Dermis microvascular lymphatic vessel endothelial cell (primary cell): ENCODE data around the gene MIEF2. TPM values are rescaled to one million over a fixed set of nuclear protein-coding genes. Genes with fewer than 3 reads are reported as not detected.

Experiments
- DNase-seq, 2 donors: peaks; one replicate each; pipeline versions ENCODE4 v3.0.0 to v3.0.0-alpha.2; 2010; ENCODE audit warnings: low read depth in 2 of 2
- total RNA-seq: library from RNA; depleted of rRNA; stranded (reverse); fragments of >200 nt; gene quantifications from 2 replicates; pipeline ENCODE4 v1.2.1, GENCODE V29; 2014

MIEF2 gene
- total RNA-seq, 1 donor from 2014 or later, result 8.1 TPM

DNA sequence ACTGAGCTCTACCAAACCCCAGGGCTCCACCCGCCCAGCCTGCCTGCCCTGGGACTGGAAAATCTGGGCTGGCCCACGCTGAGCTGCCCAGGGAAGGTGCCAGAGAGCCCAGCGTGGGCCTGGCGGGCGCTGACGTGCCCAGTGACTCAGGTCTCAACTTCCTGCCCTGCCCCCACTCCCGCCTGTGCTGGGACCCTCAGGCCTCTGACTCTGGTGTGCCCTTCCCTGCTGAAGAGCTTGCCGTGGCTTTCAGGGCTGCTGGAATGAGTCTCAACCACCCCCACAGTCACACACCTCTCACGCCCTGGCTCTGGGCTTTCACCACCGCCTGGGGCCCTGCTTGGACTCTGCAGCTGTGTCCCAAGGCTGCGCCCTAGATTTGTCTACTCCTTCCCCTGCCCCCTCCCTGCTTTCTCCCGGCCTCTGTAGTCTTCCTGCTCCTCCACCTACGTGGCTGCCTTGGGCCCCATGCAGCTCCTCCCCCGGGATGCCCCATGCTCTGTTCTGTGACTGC lies 24.7 kb upstream of the MIEF2 start:
- DNase-seq, result peak; percentile 28 to 76

DNA sequence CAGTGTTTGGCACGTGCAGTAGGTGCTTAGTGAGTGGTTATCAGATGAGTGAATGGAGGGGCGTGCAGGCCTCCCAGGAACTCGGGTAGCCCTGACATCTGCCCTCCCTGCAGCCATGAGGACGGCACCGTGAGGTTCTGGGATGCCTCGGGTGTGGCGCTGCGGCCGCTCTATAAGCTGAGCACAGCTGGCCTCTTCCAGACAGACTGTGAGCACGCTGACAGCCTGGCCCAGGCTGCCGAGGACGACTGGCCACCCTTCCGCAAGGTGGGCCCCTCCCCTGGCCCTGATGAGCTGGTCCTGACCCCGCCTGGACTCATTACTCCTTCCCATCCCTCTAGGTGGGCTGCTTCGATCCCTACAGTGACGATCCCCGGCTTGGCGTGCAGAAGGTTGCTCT lies 24.0 kb upstream of the MIEF2 start:
- no peak for DNase-seq

DNA sequence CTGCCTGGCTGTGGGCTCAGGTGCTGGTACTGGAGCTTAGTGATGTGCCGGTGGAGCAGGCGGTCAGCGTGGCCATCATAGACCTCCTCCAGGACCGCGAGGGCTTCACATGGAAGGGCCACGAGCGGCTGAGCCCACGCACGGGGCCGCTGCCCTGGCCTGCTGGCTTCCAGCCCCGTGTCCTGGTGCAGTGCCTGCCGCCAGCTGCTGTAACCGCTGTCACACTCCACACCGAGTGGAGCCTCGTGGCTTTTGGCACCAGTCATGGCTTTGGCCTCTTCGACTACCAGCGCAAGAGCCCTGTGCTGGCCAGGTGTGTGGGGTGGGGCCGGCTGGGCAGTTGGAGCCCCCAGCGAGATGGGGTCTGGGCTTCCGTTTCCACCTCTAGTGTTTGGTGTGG lies 23.0 kb upstream of the MIEF2 start:
- DNase-seq, result no peak

DNA sequence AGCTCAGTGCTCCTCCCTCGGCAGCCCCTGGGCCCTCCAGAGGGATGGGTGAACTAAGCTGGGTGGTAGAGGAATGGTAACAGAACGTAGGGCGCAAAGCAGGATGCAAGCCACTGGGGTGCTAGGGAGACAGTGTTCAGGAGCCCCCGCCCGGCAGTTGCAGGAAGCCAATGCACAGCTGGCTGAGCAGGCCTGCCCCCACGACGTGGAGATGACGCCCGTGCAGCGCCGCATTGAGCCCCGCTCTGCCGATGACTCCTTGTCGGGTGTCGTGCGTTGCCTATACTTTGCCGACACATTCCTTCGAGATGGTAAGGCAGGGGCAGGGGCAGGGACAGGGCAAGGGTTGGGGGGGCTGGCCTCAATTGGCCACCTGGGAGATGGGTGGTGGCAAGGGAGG lies 22.2 kb upstream of the MIEF2 start:
- DNase-seq, result no peak

GRCh38 chr17:18240449-18240848 lies 20.0 kb upstream of the MIEF2 start:
- DNase-seq, result no peak

- DNase-seq, result no peak
Observed at GRCh38 chr17:18241229-18241871, 19.1 kb upstream of the MIEF2 start.

DNA sequence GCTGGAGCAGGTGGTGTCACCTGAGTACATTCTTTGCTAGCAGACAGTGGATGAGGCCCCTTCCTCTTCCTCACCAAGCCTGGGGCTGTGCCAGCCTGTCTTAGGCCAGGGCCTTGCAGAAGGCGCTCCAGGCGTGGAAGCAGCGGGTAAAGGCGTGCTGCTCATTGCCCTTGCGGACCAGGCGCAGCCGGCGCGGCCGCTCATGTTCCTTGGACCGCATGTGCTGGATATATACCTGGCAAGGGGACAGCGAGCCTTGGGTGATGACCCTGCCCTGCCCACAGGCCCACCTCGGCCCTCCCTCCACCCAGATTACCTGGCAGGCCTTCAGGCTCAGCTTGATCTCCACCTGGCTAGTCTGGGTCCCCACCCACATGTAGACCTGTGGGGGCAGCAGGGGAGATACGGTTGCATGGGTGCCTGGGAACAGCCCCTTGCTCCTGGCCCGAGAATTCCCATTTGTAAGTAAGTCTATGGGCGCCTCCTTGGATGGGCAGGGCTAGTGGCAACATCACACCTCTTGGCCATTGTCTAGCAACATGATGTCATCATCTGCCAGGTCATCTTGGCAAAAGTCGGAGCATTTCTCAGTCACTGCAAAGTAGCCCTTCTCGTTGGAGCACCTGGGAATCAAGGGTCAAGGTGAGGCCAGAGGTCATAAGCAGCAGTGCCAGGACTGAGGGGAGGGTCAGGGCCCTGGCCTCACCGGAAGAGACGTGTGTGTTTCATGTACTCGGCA lies 15.3 kb upstream of the MIEF2 start:
- DNase-seq, result no peak

DNA sequence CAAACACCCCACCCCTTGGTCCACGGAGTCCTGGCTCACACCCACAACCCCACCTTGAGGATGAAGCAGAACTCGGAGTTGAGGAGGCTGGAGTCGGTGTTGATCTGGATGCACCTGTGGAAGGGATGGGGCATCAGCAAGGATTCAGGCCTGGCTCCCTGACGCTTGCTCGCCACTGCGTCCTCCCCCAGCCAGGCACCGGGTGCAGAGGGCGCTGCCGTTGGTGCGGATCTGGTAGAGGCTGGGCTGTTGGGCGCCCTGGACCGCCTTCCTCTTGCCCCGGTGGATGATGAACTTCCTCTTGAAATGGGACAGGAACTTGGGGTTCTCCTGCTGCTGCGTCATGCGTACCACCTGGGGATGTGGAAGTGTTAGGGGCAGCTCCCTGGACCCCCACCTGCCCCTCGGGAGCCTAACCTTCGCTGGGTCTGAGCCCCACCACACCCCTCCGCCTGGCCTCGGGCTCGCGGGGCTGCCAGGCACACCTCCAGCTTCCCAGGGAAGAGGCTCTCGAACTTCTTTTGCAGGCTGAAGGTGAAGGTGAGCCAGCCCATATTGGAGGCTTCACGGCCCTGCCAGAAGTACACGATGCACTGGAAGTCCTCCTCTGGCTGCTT lies 14.2 kb upstream of the MIEF2 start:
- DNase-seq, result no peak

DNA sequence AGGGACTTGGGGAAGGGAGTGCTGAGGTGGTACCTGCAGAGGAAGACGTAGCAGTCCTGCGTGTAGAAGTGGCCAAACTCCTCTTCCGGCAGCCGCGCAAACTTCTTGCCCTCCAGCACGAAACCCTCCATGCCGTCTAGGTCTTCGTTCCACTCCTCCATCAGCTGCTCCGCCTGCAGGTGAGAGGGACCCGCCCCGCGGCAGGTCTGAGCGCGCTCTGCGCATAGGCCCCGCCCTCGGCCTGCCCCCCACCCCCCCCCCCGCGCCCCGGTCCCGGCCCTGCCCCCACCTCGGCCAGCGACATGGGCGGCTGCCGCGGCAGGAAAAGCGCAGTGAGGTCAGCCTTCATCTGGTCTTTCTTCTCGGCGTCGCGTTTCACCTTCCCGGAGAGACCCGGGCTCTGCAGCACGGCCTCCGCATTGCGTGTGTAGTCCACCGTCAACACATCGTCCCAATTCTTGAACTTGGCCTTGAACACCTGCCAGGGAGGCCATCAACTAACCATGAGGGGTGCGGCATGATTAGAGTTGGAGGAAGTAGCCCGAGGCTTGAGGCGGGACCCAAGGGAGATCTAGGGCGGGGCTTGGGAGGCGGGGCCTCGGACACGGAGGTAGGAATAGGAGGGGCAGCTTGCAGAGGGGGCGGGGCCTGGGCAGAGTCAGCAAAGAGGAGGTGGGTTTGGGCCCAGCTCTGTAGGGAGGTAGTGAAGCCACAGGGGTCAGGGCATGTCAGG lies 13.4 kb upstream of the MIEF2 start:
- DNase-seq, result no peak

- no peak for DNase-seq
Observed at GRCh38 chr17:18247613-18248001, 12.9 kb upstream of the MIEF2 start.

DNA sequence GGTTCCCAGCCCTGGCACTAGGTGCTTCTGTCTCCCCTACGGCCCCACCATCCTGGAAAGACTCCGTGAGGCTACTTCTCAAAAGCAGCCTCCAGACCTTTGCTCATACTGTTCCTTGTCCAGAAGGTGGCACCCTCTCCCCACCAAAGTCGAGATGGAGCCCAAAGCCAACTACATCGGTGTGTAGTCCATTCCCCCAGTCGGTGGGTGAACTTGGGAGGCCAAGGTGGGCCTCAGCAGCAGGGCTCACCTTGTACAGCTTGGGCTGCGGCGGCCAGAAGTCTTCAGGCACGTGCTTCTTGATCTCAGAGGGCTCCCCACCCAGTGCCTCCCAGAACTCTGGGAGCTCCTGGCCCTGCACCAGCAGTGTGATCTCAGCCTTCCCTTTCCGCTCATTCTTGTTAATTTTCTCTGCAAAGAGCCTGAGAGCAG lies 12.1 kb upstream of the MIEF2 start:
- DNase-seq, result peak; percentile 35 to 79

- no peak for DNase-seq
Observed at GRCh38 chr17:18248811-18249210, 11.7 kb upstream of the MIEF2 start.

DNA sequence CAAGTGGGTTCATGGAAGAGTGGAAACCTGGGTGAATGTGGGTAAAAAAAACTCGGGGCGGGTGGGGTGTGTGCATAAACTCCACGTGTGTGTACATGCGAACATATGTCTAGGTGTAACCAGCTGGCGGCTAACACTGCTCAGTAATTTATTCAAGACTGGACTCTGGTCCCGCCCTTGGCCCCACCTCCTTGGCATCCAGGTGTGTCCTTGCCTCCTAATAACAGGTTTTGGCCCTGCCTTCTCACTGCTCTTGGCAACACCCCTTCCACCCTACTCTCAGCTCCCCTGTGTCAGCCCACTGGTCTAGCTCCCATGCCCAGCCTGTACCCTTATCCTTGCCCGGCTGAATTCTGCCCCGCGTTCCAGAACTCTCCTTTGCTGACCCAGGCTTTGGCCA lies 10.2 kb upstream of the MIEF2 start:
- no peak for DNase-seq

- no peak for DNase-seq
Observed at GRCh38 chr17:18250708-18251107, 9.8 kb upstream of the MIEF2 start.

- DNase-seq, result no peak
Observed at GRCh38 chr17:18251204-18251603, 9.3 kb upstream of the MIEF2 start.

GRCh38 chr17:18252160-18252559 lies 8.3 kb upstream of the MIEF2 start:
- no peak for DNase-seq

- DNase-seq, result no peak
Observed at GRCh38 chr17:18253187-18253884, 7.1 kb upstream of the MIEF2 start.

GRCh38 chr17:18253947-18254821 lies 6.3 kb upstream of the MIEF2 start:
- DNase-seq, result no peak

DNA sequence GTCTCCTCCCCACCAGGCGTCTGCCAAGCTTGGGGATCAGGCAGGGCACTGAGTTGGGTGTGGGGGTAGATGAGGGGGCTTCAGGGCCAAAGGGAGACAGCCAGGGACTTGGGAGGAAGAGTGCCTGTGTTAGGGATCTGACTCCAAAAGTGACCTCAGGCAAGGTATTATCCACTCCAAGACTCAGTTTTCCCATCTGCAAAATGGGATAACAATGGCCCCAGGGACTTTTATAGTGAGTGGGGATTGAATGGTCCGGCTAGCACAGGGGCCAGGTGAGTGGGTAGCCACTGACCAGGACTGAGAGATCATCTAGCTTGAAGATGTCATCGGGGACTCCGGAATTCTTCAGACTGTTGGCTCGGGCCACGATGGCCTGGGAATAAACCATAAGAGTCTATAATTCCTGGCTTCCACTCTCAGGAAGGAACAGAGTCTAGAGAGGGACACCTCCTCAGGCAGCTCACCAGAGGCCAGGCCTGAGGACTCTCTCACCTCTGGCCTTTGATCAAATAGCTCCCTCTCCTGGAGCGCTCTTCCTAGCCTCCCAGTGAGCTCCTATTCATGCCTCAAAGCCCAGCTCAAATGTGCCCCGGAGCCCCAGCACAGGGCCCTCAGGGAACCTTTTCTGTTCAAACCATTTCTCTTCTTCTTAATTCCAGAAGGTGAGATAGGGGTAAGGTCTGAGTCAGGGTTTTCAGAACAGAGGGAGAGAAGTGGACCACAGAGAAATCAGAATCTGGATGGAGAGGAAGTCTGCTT lies 5.4 kb upstream of the MIEF2 start:
- DNase-seq, result no peak

DNA sequence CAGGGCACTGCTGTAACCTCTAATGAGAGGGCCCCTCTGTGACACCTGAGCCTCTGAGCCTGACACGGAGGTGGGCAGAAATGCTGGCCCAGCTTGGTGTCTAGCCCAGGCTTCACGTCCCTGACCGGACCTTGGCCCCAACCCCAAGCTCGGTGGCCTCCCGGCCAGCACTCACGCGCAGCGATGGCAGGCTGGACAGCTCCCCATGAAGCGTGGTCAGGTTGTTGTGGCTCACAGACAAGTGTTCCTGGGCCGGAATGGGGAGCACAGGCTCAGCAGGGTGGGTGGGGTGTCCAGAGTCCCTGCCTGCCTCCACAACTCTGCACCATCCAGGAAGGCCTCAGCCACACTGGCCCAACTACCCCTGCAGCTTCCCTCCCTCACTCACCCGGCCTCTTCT lies 4.1 kb upstream of the MIEF2 start:
- no peak for DNase-seq
